Hematopoietic multipotent progenitor cell treated with erythropoietin and hydrocortisone succinate and interleukin-3 and kit ligand, for 15 days (in vitro differentiated cells): Measurements from ENCODE around the gene ZNRD2.

Experiments used
- DNase-seq: peaks from one replicate; pipeline ENCODE4 v3.0.0-alpha.2; 2015; ENCODE audit warnings: low spot score

Gene ZNRD2

GRCh38 chr11:65538232-65538914 is 31.9 kb upstream of the ZNRD2 start:
- DNase-seq: no peak

DNA sequence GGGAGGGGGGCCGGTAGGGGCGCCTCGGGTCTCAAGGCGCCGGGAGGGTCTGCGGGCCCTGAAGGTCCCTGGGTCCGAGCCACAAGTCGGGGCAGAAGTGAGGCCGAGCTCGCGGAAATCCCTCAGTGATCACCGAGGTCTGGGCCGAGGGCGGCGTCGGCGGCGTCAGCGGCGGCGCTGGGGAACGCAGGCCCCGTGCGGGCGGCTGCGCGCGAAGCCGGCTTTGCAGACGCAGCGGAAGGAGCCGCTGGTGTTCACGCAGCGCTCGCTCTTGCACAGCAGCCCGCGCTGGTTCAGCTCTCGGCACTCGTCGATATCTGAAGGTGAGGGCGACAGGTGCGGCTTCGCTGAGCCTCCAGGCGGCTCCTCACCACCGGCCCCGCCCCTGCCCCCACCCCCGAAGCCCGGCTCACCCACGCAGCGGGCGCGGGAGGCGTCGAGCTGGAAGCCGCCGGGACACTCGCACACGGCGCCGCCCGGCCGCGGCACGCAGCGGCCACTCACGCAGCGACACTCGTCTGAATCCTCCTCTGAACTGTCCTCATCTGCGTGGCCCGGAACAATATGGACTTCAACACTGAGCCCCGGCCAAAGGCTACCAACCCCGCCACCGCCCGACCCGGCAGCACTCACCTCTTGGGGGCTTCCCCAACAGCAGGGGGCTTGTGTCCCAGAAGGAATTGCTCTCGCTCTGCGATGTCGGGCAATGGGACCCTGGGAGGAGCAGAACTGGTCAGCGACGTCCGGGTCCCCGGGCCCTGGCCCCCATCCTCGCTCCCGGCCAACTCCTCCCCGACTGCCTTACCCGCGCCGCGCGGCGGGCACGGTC is 31.1 kb upstream of the ZNRD2 start:
- DNase-seq: no peak

DNA sequence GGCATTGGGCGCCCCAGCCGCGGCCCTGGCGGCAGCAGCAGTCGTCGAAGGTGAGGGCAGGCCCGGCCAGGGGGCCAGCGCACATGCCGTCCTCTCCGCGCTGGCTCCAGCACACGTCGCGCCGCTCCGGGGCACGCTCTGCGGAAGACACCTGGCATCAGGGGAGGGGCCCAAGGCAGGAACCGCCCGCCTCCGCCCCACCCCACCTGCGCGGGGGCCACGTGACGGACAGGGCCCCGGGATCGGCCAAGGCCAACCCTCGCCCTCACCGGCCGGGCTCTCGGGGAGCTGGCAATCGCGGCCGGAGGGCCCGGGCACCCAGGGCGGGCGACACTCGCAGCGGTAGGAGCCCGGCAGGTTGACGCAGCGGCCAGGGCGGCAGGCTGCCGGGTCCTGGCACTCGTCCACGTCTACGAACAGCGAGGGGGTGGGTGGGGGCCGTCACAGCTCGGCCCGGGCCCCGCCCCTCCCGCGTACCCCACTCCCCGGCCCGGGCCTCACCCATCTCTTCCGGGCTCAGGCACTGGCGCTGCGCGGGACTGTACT is 30.5 kb upstream of the ZNRD2 start:
- no peak for DNase-seq

GRCh38 chr11:65540290-65541092 is 29.8 kb upstream of the ZNRD2 start:
- peak; percentile 91 for DNase-seq

DNA sequence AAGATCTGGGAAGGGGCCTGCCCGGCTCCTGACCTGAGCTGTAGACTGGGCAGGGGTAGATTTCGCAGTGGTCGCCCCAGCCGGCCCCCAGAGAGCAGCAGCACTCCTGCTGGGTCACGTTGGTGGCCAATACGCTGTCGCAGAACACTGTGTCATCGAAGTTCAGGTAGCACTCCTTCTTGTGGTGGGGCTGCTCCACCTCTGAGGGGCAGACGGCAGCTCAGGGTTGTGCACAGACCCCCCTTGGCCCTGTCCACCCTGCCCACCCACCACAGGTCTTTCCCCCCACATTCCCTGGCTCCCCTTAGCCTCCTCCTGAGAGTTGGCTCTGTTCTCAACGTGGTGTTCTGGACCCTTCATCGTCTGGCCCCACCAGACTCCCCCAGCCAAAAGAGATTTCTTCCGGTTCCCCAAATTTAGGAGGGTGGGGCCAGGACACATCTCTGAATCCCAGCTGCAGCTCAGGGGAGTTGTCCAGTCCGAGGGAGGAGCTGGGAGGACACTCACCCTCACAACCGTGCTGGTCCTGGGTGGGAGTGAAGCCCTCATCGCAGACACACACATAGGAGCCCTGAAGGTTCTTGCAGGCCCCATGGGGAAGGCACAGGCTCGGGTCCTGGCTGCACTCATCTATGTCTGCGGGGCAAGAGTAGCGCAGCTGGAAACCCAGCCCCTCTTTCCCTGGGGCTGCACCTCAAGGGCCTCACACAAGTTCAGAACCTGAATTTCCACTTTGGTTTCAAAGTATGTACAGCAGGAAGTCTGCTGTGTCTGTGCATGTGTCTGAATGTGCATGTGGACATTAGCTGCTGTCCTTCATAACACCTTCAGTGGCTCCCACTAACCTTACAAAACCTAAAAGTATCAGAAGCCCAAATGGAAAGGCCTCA is 28.9 kb upstream of the ZNRD2 start:
- no peak for DNase-seq

DNA sequence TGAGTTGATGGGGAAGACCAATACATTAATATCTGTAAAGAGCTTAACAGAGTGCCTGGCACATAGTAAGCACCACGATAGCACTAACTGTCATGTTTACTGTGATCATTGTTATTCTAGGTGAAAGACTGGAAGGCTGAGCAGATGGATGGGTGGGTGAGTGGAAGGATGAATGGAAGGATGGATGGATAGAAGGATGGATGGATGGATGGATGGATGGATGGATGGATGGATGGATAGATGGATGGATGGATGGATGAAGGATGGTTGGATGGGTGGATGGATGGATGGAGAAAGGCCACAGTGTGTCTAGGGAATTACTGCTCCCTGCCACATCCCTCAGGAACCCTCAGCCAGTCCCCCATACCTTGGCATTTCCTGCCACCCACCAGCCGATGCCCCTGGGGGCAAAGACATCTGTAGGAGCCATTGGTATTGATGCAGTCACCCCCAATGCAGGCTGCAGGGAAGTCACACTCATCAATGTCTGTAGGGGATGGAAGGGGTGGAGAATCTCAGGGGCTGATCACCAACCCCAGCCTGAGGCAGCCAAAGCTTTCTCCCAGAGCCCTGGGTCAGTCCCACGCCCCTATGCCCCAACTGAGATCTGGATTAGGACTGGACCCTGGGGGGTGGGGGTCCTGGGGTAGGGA is 27.4 kb upstream of the ZNRD2 start:
- DNase-seq: no peak

DNA sequence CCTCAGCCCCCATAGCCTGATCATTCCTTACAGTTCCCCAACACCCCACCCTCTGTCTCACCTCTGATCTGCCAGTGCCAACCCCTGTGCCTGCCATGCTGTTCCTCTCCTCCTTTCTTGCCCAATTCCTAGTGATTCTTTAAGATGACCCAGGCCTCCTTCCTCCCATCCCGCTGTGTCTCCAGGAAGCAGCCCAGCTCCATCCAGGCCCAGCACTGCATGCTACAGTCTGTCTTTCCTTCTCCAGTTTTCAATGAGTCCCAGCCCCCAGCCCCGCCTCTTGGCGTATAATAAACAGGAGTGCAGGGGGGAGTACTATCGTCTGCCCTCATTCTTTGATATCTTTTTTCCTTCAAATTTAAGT is 24.4 kb upstream of the ZNRD2 start:
- DNase-seq: no peak

- peak; percentile 94 for DNase-seq
These were observed 23.9 kb upstream of the ZNRD2 start for GRCh38 chr11:65546217-65546958.

GRCh38 chr11:65547446-65548125 is 22.7 kb upstream of the ZNRD2 start:
- no peak for DNase-seq

DNA sequence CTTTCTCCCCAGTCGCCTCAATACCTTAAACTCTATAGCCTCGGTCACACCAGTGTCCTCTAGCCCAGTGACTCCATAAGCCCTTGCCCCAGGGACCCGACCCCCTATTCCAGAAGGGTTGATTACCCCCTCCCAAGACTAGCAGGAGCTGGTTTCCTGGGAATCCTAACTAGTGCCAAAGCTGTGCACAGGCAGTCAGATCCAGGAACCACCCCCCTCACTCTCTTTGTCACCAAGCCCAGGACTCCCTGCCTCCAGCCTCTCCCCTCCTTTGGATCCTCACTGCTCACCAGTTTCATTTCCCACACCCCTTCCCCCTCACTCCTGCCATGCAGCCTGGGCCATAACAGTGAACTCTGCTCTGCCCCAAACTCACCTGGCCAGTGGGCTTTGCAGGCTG is 21.9 kb upstream of the ZNRD2 start:
- DNase-seq: no peak

DNA sequence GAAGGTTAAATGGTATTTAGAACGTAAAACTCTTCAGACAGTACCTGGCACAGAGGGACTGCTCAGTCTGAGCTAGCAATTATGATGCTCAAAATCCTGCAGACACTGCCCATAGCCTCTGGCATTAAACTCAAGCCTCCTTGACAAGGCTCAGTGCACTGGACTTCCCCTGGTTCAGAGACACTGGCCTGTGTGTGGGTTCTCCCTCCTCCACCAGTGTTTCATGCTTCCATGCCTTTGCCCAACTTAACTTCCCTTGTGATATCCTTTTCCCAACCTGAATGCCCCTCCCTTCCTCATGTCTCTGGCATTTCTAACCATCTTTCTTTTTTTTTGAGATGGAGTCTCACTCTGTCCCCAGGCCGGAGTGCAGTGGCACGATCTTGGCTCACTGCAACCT is 21.2 kb upstream of the ZNRD2 start:
- no peak for DNase-seq

GRCh38 chr11:65551572-65552387 is 18.5 kb upstream of the ZNRD2 start:
- peak; percentile 68 for DNase-seq

- DNase-seq: no peak
These were observed 17.8 kb upstream of the ZNRD2 start for GRCh38 chr11:65552388-65552951.

- DNase-seq: peak; percentile 55
These were observed 16.8 kb upstream of the ZNRD2 start for GRCh38 chr11:65553301-65554001.

GRCh38 chr11:65554057-65554818 is 16.0 kb upstream of the ZNRD2 start:
- DNase-seq: no peak

- DNase-seq: no peak
These were observed 15.3 kb upstream of the ZNRD2 start for GRCh38 chr11:65554842-65555430.
